GM21619 (cell line): Measurements from ENCODE around the gene KRT84.
"Not testable (repeated sequence)": the region's sequence is repeated elsewhere in the genome, so short reads cannot be mapped to it uniquely, and the experiment has no call there.

Experiments used
- ATAC-seq: cut with Tn5 transposase; IDR thresholded peaks from one replicate; pipeline ENCODE4 v1.9.1; 2021; ENCODE audit not compliant: unreplicated experiment

Gene KRT84

DNA sequence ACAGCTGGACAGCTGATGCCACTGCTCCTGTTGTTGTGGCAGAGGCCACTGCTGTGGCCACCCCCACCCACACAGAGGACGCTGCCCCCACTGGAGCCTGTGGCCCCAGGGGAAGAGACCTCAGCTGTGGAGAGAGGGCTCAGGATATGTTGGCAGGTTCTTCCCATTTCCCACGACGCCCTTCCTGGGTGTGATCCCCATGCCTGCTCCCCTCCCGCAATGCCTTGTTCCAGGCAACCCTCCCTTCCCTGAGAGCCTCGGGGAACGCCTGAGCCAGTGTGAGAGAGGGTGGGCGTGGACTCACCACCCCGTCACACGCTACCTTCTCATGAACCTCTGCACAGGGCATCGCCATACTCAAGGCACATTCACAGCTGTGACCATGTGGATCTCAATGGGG is 26.4 kb upstream of the KRT84 start:
- no peak for ATAC-seq

DNA sequence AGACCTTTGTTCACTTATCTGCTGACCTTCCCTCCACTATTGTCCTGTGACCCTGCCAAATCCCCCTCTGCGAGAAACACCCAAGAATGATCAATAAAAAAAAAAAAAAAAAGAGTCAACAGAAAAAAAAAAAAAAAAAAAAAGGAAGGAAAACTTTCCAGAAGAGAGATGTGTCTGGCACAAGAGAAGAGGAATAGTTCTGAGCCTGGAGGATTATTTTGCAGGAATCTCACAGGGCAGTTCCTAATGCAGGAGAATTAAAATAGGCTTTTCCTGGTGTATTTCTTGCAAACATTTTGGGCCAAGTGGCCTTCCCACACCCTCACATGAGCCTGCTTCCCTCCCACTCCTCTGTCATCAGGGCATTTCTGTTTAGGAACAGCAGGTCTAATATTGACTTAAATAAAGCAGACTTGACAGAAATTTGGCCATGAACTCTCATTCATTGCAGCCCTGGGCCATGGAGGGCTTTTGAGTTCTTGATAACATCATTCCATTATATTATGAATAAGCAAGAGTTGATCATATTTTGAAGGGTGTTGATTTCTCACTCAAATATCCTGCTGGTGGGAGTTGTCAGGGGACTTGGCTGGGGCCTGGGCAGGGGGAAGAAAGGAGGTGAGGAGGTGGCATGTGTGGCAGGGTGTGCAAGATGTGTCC is 25.3 kb upstream of the KRT84 start:
- not testable (repeated sequence) for ATAC-seq

DNA sequence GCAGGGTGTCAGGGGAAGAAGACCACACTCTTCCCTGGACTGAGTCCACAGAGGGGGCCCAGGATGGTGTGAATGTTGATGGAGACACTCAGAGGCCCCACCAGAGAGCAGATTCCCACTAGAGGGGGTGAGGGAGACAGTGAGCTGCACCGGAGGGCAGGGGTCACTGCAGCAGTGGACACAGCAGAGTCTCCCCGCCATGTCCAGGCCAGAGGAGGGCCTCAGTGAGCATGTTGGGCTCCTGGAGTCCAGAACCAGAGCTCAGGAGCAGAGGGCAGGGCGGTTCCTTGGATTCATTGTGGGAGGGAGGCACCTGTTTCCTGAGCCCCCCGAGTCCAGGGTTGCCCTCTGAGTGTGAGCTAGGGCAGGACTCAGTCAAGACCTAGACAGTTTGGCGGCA is 22.5 kb upstream of the KRT84 start:
- no peak for ATAC-seq

DNA sequence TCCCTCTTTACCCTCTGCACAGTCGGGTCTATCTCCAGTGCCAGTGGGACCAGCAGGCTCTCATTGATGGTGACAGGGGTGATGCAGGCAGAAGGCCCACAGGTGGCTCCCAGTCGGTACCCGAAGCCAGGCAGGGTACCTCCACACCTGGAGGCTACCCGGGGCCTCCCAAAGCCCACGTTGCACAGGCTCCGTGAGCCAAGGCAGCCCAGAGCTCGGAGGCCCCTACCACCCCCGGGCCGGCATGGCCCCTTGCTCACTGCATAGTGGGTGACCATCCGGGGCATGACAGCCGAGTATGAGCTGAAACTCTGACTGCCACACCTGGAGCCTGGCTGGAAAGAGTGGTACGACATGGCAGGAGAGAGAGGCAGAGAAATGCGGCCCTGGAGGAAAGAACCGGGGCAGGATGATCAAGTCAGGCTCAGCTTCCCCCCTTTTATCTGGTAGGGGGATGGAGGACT is 20.5 kb upstream of the KRT84 start, which contains the start of gene KRT82:
Gene KRT82, minus strand, starts transcription at position 414 of the 464 bp plus-strand sequence. Its CDS starts 58 bp downstream, at position 356.
- ATAC-seq = no peak

DNA sequence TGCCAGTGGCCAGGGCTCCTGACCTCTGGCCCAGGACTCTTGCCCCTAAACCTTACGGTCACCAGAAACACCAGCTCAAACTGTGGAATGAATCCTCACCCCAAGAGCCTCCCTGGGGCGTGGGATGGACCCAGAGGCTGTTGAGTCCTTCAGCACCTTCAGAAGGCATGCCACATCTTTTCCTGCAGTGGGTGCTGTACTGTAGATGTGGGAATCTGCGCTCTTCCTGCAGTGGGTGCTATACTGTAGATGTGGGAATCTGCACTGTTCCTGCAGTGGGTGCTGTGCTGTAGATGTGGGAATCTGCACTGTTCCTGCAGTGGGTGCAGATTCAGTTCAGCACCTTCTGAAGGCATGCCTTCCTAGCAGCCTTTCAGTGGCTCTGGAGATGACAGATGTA is 19.5 kb upstream of the KRT84 start:
- ATAC-seq = no peak

DNA sequence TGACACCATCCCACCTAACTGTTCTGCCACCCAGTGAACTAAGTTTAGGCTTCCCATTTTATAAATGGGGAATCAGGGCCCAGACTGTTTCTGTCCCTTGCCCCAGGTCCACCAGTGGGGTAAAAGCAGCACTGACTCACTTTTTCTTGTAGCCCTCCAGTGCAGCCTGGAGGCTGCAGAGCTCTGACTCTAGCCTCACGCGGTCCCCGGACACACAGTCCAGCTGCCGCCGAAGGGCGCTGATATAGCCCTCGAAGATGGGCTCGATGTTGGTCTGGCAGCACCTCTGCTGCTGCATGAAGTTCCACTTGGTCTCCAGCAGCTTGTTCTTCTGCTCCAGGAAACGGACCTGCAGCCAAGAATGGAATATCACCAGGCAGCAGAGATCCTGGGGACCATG is 18.1 kb upstream of the KRT84 start:
- no peak for ATAC-seq

DNA sequence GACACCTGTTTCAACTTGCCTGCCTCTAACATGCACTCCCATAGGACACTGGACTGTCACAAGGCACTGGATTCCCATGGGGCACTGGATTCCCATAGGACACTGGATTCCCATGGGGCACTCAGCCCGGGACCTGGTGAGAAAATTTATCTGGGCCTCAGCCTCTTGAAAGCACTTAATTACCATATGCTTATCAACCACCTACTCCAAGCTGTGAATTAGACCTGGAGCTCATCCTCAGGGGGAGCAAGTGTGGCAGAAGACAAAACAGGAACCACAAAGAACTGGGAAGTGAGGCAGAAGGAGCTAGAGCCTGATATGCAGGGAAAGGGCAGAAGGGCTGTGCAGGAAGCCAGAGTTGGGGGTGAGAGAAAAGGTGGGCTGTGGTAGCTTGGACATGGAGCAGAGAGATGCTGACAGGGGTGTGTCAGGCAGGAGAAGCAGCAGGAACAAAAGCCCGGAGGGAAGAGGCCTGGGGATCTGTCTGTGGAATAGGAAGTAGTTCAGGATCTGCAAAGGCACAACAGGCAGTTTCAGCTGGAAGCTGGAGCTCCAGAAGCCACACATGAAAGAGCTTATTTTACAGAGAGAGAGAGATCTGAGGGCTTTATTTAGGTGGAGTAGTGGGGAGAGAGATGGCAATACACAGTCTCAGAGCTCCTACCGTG is 17.6 kb upstream of the KRT84 start:
- ATAC-seq = no peak

DNA sequence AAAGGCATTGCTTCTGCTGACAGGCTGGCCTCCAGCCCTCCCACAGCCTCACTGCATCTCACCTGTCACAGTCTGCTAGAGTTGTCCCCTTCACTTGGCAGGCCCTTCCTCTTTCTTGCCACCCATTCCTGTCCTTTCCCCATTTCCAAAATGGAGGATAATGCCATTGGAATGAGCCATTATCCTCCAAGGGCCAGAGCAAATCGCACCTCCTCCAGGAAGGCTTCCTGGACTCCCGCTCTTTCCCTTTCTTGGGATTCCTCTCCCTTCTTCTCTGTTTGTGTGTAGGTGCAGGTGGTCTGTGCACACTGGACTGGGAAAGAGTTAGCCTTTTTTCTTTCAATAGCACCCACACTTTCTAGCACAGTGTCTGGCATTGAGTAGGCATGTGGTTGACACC is 16.9 kb upstream of the KRT84 start:
- no peak for ATAC-seq

DNA sequence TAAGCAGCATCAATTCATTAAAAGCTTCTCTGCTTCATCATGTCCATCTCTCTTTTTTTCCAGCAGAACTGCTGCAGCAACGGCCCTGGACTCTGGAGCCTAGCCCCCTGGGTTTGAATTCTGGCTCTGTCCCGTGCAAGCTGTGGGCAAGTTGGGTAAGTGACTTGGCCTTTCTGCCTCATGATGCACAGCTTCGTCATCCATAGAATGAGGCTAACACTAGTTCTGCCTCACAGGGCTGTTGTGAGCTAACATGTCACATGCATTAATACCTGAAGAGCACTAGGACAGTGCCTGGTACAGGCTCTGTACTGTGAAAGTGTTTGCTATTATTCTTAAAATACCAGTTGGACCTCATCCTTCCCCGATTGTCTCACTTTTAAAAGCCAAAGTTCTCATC is 16.5 kb upstream of the KRT84 start:
- ATAC-seq = no peak

DNA sequence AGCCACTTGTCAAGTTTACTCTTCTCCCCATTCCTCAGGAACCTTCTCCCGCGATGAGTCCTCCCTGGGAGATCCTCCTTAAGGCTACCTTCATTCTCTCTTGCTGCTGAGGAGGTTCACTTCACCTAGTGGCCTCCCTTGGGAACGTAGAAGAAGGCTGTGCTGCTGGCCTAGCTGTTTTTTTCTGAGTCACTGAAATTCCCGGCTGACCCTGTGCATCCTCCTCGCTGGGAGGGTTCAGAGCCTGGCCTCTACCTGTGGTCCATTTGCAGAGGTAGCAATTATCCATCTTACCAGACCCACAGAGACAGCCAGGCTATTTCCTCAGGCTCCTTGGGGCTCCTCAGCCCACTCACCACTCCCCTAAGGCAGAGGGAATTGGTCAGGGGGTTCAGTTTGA is 16.1 kb upstream of the KRT84 start:
- ATAC-seq = no peak

DNA sequence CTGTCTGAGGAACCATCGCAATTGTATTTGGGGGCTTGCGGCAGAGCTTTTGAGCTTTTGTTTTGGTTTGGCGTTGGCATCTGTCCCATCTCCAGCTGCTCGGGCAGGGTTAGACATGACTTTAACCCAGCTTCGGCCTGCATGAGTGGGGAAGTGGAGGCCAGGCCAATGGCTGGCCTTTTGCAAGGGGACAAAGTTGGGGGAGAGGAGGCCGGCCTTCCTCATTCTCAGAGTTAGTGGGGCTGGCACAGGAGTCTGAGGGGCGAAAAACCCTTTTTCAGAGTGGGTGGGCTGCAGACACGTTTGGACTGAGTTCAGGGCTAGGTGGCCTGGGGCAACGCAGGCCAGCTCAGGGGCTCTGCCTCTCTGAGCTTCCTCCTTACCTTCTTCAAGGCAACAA is 15.5 kb upstream of the KRT84 start:
- ATAC-seq = no peak

DNA sequence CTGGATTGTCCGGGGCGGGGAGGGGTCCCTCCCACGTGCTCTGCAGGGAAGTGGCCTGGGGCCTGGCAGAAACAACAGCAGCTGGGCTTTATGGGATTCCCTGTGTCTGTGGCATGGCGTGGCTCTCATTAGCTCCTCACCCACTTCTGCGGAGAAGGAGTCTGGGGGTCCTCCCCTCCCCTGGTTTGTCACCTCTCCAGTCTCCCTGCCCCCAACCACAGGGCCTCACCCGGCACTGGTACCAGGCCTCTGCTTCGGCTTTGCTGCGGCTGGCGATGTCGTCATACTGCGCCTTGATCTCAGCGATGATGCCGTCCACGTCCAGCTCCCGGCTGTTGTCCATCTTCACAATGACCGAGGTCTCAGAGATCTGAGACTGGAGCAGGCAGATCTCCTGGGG is 14.3 kb upstream of the KRT84 start:
- no peak for ATAC-seq

DNA sequence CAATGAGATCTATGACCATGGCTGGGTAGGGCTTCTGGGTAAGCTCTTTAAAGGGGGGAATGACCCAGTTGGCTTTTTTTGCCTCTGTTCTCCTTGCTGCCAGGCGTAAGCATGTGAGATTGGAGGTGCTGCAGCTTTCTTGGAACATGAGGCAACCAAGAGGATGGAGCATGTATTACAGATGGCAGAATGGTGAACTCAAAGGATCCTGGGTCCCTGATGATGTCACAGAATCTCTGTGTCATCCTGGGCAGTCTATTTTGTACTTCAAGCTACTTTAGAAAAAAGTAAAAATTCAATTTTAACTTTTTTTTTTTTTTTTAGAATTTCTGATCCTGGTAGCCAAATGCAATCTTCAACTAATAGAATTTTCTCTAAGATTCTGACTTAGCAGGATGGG is 12.7 kb upstream of the KRT84 start:
- ATAC-seq = no peak

DNA sequence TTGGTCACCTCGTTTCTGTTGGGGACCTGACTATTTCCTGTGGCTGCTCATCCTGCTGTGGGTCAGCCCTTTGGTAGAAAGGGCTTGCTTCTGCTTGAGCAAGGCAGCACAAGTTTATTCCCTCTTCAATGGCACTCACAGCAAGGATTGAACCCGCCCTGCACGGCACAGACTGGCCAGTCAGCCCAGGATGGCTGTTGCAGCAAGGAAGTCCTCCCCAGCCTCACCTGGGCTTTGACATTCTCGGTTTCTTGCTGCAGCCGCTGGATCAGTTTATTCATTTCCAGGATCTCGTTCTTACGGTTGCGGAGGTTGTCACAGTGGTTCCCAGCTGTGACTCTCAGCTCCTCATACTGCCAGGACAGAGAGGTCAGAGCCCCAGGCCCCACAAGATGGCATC is 11.2 kb upstream of the KRT84 start:
- no peak for ATAC-seq

DNA sequence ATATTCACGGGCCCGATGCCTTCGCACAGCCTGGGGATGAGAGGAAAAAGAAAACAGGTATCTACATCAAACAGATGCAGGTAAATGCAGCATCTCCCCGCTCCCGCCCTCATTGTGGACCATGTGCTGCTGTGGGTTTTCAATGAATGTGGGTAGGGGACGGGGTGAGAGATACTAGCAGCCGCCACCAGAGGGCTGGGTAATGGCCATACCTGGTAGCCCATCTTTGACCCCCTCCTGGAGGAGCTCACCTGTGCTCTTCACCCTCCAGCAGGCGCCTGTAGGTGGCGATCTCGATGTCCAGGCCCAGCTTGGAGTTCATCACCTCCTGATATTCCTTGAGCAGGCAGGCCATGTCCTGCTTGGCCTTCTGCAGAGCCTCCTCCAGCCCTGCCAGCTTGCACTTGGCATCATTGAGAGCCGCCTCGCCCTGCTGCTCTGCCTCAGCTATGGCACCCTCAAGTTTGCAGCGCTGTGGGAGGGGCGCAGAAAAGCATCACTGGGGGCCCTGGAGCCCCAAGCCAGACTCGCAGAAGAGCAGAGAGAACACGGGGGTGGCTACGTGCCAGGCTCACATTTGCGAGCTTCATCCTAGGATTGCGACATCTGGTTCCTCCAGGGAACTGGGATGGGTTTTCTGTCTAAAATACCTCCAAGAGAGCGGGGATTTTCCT is 10.4 kb upstream of the KRT84 start:
- ATAC-seq = no peak

DNA sequence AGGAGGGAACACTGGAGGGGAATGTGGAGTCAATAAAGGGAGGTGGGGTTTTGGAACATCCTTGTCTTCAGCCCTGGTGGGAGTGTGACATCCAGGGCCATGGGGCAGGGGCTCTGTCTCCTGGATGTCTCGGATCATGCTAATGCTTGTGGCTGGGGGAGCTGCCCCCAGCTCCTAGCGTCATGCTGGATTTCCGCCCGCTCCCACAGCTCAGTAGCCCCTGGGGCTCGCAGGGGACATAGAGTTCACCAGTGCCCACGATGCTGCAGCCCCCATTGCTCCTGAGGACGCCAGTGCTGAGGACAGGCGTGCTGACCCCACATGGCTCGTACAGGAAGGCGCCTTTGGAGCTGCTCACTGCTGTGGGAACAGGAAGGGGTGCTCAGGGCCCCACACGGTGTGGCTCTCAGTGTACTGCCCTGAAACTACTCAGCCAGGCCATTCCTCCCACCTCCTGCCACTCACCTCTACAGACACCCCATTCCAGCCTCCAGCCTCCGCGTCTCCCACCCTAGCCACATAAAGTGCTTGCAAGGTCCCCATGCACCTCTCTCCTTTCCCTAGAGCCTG is 9.5 kb upstream of the KRT84 start:
- no peak for ATAC-seq

DNA sequence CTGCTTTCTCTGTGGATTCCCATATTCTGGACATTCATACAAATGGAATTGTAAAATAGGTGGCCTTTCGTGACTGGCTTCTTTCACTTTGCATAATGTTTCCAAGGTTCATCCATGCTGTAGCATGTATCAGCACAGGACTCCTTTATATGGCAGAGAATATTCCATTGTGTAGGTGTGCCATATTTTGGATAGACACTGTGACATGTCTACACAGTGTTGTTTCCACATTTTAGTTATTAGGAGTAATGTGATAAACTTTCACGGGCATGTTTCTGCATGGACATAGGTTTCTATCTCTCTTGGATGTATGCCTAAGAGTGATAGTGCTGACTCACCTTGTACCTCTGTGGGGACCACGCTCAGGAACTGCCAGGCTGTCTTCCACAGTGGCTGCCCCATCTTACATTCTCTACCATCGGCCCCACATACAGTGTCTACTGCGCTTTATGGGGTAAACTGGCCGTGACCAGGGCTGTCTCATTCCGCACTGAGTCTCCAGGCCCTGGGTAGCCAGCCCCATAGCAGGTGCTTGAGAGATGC is 7.1 kb upstream of the KRT84 start:
- no peak for ATAC-seq

DNA sequence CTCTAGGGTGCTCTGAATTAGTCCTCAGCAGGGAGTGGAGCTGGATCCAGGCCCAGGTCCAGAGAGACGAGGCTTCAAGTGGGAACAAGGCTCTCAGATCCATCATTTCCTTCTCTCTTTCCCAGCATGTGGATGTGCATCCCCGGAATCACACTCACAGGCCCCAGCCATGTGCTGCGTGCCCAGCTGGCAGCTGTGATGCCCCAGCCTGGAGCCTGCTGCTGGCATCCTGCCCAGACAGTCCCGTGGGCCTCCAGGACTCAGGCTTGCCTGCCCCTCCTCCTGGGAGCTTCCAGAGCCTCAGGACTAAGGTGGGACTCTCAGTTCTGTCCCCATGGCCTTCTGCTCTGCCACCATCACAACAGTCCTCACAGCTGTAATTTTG is 6.2 kb upstream of the KRT84 start:
- ATAC-seq = no peak

DNA sequence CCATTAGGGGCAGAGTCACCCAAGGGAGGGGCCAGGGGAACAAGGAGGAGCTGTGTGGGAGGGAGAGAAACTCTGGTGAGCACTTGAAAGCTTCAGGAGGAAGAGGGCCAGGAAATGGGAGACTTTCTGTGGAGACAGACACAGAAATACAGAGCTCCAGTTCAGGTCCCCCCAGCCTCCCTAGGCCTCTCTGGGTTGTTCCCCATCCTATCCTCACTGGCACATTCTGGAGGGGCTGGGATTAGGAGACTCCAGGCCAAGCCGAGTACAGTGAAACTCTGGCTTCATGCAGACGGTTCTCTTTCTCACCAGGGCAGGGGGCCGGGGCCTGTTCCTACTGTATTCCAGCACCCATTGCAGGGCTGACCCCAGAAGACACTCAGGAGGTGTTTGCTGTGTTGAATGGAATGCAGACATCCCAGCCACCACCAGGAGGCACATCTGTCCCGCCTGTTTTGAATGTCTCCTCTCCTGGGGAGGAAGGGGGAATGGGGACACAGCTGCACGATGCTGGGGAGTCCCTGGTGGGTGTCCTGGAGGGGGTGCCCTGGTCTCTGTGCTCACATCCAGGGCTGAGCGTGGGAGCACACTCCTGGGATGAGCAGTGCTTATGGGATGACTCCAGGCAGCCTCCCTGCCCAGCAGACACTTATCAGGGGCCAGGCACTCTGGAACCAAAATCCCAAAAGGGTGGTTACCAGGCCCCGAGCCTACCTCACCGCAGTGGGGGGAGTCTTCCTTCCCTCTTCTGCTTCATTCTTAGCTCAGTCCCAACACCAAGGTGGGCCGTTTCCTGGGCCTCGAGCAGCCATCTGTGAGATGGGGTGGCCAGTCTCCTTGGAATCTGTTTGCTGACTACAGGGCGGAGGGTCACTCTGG is 5.5 kb upstream of the KRT84 start:
- no peak for ATAC-seq

DNA sequence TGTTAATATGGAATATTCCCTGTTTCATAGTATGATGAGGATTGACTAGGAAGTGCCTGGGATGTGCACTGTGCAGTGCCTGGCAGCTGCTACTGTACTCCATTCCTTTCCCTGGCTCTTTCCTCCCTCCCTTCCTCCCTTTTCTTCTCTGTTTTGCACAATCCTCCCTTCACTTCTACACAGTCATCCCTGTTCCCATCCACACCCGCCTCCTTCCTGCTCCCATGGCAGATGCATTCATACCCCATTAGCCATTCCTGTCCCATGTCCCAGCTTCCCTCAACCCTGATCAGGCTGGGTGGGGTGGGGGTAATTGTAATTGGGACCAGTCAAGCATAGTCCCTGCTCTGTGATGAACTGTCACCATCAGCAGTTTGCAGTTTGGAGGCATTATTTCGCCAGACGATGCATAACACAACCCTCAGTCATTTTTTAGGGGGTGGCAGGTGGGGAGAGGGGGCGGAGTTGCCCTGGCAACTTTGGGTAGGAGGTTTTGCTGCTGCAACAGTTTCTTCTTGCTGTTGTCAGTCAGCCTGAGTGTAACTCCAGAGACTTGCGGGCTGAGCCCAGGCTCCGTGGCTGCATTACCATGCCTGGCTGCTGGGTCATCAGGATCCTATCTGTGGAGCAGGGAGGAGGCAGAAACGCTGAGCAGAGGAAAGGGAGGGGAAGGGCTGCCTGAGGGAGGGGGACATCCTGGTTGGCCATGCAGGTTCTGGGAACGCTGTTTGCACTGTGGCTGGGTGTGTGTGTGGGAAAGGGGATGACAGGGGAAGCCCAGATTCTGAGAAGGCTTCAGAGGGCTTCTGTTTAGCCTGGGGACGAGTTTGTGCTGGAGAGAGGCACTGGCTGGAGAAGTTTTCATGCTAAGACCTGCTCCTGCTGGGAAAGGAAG is 4.1 kb upstream of the KRT84 start:
- no peak for ATAC-seq
